NCI-H1105 treated with DMSO at 0.1 percent for 48 hours (cell line): ENCODE results near the gene LEMD3.
"Not testable (repeated sequence)": the region's sequence is repeated elsewhere in the genome, so short reads cannot be mapped to it uniquely, and the experiment has no call there.

Source experiments
- DNase-seq: peaks from one replicate; lab custom pipeline; 2025; lab: John Stamatoyannopoulos, UW

LEMD3 gene

GRCh38 chr12:65279369-65280112, 110.2 kb downstream of the LEMD3 start:
- no peak for DNase-seq

- DNase-seq: no peak
These were observed 110.9 kb downstream of the LEMD3 start for GRCh38 chr12:65280306-65280705.

GRCh38 chr12:65282840-65283239, 113.5 kb downstream of the LEMD3 start:
- no peak for DNase-seq

GRCh38 chr12:65285532-65285931, 116.1 kb downstream of the LEMD3 start:
- not testable (repeated sequence) for DNase-seq

- no peak for DNase-seq
These were observed 118.0 kb downstream of the LEMD3 start for GRCh38 chr12:65287426-65287825.

GRCh38 chr12:65292241-65292640, 122.9 kb downstream of the LEMD3 start:
- no peak for DNase-seq

- no peak for DNase-seq
These were observed 124.4 kb downstream of the LEMD3 start for GRCh38 chr12:65293735-65294134.

GRCh38 chr12:65294641-65295262, 125.4 kb downstream of the LEMD3 start:
- DNase-seq: no peak

- no peak for DNase-seq
These were observed 127.3 kb downstream of the LEMD3 start for GRCh38 chr12:65296508-65297265.
